Embryonic facial prominence (tissue), 1 donor: ENCODE results near the gene GMCL2.
A peak's percentile ranks its signal among the peaks of the same experiment; 100 is the strongest.
"Not testable (repeated sequence)": the region's sequence is repeated elsewhere in the genome, so short reads cannot be mapped to it uniquely, and the experiment has no call there.

ENCODE experiments used
- DNase-seq: peaks from one replicate; pipeline ENCODE4 v3.0.0-alpha.2; 2016; ENCODE audit errors: extremely low spot score

The GMCL2 gene, protein sequence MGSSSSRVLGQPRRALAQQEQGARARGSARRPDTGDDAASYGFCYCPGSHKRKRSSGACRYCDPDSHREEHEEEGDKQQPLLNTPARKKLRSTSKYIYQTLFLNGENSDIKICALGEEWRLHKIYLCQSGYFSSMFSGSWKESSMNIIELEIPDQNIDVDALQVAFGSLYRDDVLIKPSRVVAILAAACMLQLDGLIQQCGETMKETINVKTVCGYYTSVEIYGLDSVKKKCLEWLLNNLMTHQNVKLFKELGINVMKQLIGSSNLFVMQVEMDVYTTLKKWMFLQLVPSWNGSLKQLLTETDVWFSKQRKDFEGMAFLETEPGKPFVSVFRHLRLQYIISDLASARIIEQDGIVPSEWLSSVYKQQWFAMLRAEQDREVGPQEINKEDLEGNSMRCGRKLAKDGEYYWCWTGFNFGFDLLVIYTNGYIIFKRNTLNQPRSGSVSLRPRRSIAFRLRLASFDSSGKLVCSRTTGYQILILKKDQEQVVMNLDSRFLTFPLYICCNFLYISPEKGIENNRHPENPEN

DNA sequence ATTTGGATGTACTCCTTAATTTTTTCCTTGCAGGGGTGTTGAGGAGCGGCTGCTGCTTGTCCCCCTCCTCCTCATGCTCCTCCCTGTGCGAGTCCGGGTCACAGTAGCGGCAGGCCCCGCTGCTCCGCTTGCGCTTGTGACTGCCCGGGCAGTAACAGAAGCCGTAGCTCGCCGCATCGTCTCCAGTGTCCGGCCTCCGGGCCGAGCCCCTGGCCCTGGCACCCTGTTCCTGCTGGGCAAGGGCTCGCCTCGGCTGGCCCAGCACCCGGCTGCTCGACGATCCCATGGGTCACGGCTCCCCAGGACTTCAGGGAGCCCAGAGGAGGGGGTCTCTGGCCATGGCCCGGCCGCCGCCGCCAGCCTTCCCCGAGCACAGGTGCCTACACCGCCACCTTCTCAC lies at the start of gene GMCL2:
GMCL2 (minus strand) TSS at position 358 of the 400 bp plus-strand sequence; CDS start at position 286, 72 bp downstream.
- no peak for DNase-seq

DNA sequence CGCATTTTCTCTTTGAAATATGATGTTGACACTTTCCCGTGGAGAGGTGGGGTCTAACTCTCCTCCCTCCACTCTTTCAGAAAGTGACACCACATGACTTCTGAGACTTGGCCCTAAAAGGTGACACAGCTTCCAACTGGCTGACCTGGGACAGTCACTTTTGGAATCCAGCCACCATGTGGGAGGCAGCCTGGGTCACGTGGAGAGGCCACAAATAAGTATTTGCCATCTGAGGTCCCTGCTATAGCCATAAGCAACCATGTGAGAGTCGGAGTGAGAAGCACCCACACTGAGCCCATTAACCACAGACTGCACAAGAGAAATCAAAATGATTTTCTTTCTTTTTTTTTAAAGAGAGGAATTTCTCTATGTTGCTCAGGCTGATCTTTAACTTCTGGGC lies 49.5 kb upstream of the GMCL2 start:
- DNase-seq = no peak

DNA sequence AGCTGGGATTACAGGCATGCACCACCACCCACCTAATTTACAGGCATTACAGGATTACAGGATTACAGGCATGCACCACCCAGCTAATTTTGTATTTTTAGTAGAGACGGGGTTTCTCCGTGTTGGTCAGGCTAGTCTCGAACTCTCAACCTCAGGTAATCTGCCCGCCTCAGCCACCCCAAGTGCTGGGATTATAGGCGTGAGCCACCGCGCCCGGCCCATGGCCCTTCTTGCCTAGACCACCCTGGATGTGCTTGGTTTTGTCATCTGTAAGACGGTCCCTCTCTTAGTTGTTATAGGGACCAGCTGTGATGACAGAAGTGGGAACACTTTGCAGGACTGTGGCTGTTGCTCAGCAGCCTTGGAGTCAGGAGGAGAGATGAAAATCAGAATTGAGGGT lies 49.0 kb upstream of the GMCL2 start:
- DNase-seq = no peak

DNA sequence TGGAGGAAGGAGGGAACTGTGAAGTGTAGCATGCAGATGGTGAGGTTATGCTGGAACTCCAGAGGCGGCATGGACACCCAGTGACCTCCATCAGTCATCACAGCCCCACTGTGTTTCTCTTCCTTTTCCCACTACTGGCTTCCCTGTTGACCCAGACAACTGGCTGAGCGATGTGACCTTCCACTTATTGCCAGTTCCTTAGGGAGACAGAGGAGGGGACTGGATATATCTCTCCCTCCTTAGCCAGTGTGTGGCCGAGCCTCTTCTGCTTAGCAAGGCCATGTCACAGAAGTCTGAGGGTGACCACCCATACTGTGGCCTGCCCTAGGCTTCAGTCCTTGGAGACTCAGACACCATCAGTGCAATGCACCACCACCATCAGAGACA lies 48.4 kb upstream of the GMCL2 start:
- DNase-seq = no peak

GRCh38 chr5:178234750-178235587 lies 47.8 kb upstream of the GMCL2 start:
- peak; percentile 52 for DNase-seq

DNA sequence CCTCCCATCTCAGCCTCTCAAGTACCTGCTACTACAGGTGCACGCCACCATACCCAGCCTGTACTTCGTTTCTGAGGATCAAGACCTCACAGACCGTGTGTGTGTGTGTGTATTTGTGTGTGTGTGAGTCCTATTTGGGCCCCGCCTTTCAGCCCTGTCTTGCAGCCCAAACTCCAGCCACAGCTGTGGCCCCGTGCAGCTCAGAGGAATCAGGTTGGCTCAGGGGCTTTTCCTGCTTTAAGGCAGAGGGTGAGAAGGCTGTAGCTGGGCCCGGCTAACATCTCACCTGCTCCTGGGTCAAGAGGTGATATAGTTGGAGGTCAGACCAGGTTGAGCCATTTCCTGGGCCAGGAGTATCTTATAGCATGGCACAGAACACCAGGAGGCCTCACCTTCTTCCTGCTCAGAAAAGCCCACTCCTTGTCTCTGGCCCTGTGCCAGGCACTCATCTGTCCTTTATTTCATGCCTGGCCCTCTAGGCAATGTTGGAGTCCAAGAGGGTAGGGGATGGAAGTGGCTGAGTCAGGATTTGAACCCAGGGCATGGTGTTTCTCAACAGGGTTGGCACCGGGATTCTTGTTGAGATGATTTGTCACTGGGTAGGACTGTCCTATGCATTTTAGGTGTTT lies 47.1 kb upstream of the GMCL2 start:
- DNase-seq = no peak

DNA sequence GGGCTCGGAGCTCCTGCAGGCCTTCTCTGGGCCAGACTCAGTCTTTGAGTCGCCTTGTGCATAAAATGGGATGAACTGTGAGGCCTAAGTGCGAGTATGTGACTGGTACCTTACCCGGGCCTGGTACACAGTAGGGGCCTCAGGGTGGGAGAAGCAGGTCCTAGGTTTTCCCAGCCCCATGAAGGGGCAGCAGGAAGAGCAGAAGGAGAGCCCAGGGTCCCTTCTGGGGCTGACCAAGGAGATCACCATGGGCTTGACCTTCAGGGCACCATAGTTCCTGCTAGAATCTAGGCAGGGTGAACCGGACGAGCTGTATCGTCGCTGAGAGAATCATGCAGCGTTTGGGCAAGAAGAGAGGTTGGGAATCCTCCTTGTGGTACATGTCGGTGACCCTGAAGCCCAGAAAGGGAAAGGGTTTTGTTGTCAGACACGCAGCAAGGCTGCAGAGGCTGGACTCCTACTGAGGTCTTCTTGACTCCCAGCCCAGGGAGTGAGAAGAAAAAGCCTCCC lies 45.8 kb upstream of the GMCL2 start:
- DNase-seq = peak; percentile 20

GRCh38 chr5:178232124-178232919 lies 45.2 kb upstream of the GMCL2 start, which contains the start of gene PHYKPL:
Gene PHYKPL (minus strand): TSS chr5:178232802. CDS start chr5:178232550, 252 bp downstream.
- DNase-seq = no peak

DNA sequence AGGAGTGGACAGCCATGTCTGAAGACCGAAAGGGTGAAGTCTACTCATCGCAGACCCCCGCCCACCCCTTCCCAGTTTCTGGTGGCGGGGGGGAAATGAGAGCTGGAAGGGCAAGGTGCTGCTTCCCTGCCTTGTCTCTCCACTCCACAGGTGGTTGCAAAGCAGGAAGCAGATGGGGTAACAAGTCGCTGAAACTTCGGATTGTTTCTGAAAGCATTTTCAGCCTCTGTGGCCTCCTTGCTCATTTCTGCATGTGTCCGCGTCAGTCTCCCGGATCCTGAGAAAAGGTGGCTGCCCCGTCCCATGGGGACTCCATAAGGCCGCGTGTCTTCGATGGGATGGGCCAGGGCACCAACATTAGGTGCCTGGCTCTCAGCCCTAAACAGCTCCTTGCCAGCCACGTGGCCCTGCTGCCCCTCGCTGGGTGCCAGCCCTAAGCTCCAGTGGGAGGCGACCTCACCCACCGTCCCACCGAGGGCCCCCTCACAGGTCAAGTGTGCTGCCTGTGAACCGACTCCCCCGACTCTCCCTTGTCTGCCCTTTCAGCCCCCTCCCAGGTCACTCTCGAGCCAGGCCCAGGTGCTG lies 44.5 kb upstream of the GMCL2 start:
- no peak for DNase-seq

DNA sequence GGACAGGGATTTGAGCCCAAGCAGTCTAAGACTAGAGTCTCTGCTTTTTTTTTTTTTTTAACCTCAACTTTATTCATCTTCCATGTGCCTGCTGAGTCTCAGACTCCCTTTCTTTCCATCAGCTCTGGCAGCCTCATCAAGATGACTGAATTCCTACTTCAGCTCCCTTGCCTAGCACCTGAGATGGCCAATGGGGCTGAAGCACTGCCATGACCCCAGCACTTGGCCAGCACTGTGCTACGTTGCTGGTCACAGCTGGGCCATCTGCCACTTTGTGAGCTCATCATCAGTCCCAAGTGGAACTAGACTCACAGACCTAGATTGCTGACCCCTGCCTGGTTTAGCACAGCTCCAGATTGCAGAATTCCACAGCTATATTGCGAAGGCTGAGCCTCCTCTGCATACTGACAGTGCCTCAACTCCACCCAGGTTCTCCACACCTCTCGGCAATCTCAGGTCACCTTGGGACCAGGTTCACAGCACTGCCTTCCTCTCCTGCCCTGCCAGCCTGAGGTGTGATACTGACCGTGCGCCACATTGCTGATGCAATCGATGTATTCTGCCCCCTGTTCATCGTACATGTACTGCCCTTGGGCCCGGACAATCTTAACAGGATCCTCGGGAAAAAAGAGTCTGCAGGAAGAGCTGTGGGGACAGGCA lies 43.8 kb upstream of the GMCL2 start:
- DNase-seq = no peak

DNA sequence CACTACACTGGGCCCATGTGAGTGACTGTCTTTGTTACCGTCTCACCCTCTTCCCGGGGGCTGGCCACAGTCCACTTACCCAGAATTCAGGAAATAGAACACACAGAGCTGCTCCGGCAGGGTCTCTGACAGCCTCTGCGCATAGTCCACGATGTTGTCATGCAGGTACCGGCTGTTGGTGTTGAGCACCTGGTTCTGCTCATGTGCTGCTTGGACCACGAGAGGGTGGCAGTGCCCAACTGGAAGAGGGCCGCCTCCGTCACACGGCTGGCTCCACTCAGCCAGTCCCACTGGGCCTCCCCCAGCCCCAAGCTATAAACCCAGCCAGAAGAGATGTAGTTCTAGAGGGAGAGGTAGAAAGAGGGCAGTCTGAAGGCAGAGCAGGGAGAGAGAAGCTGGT lies 42.7 kb upstream of the GMCL2 start:
- no peak for DNase-seq

DNA sequence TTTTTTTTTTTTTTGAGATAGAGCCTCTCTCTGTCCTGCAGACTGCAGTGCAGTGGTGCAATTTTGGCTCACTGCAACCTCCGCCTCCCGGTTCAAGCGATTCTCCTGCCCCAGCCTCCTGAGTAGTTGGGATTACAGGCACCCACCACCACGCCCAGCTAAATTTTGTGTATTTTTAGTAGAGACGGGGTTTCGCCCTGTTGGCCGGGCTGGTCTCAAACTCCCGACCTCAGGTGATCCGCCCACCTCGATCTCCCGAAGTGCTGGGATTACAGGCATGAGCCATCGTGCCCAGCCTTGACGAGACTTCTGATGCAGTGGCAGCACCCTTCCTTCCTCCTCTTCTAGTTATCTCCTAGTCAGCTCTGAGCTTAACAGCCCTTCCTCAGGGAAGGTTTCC lies 41.9 kb upstream of the GMCL2 start:
- DNase-seq = not testable (repeated sequence)

- no peak for DNase-seq
Observed at GRCh38 chr5:178228609-178229008, 41.4 kb upstream of the GMCL2 start.

GRCh38 chr5:178227929-178228328 lies 40.8 kb upstream of the GMCL2 start:
- DNase-seq = no peak

DNA sequence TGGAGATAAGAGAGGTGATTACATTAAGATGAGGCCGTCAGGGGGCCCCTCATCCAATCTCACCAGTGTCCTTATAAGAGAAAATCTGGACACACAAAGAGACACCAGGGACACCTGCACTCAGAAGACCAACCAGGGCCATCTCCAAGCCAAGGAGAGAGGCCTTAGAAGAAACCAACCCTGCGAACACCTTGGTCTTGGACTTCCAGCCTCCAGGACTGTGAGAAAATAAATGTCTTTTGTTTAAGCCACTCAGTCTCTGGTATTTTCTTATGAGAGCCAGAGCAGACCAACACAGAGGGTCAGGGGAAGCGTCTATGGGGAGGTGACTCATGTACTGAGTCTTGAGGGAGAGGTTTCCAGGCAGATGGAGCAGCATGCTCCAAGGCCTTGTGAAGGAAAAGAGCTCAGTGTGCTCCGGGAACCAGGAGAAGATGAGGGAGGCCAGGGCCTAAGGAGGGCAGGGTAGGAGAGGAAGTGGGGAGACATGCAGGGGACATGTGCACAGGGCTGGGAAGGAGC lies 40.0 kb upstream of the GMCL2 start:
- no peak for DNase-seq

- DNase-seq = no peak
Observed at GRCh38 chr5:178225174-178225573, 38.0 kb upstream of the GMCL2 start.

- DNase-seq = no peak
Observed at GRCh38 chr5:178224403-178224802, 37.2 kb upstream of the GMCL2 start.

GRCh38 chr5:178223828-178224335 lies 36.7 kb upstream of the GMCL2 start:
- no peak for DNase-seq

GRCh38 chr5:178223196-178223773 lies 36.1 kb upstream of the GMCL2 start:
- DNase-seq = no peak
